Limb (tissue), 2 donors: ENCODE results near the gene SLC25A29.
A peak's percentile ranks its signal among the peaks of the same experiment; 100 is the strongest.
"Not testable (repeated sequence)": the region's sequence is repeated elsewhere in the genome, so short reads cannot be mapped to it uniquely, and the experiment has no call there.

ENCODE experiments used
- DNase-seq, 2 donors: peaks; one replicate each; pipeline ENCODE4 v3.0.0-alpha.2; 2016; ENCODE audit errors: extremely low spot score in 2 of 2

SLC25A29 gene

GRCh38 chr14:100306101-100306997, at the start of gene SLC25A29:
Gene SLC25A29 (minus strand): TSS chr14:100306444. CDS start chr14:100306232, 212 bp downstream.
- peak; percentile 82 to 91 for DNase-seq

- DNase-seq: no peak
Observed at GRCh38 chr14:100350986-100351385, 44.7 kb upstream of the SLC25A29 start.

GRCh38 chr14:100350276-100350926, 44.2 kb upstream of the SLC25A29 start:
- no peak for DNase-seq

DNA sequence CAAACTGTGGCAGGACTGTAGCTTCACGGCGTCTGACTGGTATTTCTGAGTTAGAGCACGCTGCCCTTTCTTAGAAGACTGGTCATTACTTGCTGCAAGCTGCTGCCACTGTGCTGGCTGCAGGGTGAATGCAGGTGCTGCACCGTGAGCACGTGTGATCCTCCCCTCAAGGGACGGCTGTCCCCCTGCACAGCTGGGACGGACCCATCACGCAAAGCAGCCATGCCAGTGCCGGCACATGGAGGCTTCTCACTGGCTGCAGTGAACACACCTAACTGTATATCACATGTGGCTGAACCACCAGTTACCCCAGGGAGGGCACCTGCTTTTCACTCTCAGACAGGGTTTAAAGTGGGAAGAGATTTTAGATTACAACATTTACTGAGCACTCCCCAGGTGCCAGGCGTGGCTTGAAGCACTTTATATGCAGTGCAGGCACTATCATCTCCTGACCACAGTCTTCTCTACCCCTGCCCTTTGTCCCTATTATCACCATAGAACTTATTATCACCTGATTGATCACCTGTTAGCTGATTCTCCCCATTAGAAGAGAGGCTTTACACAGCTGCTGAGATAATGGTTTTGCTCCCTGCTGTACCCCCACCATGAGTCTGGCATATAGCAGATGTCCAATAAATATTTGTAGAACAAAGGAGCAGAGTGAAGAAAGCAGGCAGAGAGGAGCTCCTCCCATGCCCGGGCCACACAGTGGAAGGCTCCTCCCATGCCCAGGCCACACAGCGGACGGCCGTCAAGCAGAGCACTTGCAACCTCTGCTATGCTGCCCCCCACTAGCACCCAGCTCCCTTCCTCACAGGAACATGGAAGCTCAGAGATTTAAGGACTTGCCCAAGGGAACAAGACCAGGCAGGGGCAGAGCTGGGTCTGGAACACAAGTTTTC, 42.8 kb upstream of the SLC25A29 start:
- no peak for DNase-seq

- DNase-seq: no peak
Observed at GRCh38 chr14:100348253-100348729, 42.0 kb upstream of the SLC25A29 start.

DNA sequence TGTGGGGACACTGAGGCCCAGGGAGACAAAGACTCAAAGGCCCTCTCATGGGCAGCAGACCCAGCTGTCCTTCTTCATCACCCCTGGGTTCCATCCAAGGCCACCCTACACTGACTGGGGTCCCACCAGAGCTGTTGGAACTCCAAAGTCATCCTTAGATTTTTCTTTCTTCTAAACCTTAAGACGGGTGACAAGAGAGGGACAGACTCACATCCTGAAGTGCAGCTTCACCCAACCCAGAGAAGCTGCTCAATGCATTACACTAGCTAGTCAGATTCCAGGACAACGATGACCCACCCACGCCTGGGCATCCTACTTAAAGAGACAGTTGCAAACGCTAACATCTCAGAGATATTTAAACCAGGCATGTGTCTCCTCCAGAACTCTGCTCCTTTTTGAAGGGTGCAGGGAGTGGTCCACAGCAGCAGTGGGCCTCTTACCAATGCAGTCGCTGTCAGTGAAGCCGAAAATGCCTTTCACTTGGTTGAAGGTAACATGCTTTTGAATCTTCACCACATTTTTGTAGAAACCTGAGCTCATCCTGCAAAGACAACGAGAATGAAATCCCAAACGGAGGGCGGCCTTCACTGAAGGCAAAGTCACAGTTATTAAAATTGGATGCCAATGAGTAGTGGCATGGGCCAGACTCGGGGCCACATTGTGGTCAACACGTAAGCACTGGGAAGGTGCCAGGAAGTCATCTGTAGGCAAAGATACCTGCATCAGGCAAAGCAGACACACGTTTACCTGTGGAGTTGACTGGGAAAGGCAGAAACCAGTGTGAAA, 40.3 kb upstream of the SLC25A29 start:
- no peak for DNase-seq

GRCh38 chr14:100345711-100346110, 39.5 kb upstream of the SLC25A29 start:
- no peak for DNase-seq

DNA sequence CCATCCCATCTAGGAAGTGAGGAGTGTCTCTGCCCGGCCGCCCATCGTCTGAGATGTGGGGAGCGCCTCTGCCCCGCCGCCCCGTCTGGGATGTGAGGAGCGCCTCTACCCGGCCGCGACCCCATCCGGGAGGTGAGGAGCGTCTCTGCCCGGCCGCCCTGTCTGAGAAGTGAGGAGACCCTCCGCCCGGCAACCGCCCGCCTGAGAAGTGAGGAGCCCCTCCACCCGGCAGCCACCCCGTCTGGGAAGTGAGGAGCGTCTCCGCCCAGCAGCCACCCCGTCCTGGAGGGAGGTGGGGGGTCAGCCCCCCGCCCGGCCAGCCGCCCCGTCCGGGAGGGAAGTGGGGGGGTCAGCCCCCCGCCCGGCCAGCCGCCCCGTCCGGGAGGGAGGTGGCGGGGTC, 38.4 kb upstream of the SLC25A29 start:
- not testable (repeated sequence) for DNase-seq

DNA sequence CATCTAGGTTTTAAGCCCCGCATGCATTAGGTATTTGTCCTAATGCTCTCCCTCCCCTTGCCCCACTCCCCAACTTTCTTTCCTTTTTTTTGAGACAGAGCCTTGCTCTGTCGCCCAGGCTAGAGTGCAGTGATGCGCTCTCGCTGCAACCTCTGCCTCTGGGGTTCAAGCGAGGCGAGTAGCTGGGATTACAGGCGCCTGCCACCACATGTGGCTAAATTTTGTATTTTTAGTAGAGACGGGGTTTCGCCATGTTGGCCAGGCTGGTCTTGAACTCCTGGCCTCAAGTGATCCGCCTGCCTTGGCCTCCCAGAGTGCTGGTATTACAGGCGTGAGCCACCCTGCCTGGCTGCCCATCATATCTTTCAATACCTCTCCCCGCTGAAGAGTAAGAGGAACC, 36.6 kb upstream of the SLC25A29 start:
- DNase-seq: not testable (repeated sequence)

DNA sequence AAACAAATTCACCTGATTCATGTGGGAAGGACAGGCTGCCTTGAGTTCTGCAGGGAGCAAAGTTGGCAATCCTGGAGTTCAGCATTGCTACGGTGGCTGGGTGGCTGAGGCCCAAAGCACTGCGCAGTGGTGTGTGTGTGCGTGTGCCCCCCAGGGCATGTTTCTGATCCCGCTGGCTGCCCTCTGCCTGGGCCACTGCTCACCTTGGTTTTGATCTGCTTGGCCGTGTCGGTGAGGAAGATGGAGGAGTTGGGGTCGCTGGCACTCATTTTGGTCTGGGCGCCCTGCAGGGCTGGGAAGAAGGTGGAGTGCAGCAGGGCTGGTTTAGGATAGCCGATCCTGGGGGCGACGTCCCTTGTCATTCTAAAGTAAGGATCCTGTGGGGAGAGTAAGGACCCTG, 36.0 kb upstream of the SLC25A29 start:
- DNase-seq: no peak

DNA sequence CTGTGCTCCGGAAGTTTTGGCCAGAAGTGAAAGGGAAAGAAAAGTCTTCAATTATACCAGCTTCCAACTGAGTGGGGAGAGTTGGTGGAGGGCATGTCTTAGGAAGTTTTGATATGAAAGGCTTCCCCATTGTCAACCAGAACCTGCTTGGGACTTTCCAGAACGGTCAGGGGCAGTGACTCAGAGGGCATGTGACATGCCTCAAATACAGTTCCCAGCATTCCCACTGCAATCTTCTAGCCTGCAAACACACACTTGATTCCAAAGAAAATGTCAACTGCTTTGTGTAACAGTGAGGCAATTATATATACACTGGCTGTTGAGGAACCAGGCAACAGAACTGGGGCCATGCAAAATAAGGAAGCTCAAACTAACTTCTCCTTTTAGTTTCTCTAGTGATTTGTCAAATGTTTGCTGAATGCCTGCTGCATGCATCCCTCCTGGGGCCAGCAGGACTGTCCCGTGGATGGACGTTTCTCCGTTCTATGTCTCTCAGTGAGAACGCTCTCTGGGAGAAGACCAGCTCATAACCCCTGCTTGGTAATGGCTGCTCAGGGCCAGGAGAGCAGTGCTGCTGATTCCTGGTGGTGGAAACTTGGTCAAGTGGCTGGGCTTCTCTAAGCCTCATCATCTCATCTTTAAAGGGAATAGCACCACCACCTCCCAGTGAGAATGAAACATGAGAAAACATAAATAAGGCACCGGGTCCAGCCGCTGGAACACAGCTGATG, 35.2 kb upstream of the SLC25A29 start:
- no peak for DNase-seq

- DNase-seq: no peak
Observed at GRCh38 chr14:100340423-100340813, 34.2 kb upstream of the SLC25A29 start.

GRCh38 chr14:100339766-100340422, 33.6 kb upstream of the SLC25A29 start:
- DNase-seq: no peak

GRCh38 chr14:100336618-100337530, 30.6 kb upstream of the SLC25A29 start:
- no peak for DNase-seq

DNA sequence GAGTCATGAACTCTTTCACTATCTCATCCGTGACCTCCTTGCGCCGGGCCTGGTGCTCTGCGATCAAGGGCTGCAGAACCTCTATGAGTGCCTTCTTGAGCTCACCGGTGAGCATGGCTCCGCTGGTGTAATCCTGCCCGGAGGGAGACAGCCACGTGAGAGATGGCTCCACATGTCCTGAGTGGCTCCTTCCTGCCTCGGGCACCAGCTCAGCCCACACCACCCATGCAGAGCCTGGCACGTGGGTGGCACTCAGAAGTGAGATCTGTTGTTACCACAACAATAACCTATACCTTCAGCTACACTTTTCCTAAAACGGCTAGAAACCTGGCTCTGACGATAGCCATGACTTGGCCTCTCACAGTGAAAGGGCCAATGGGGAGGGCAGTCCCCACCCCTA, 28.7 kb upstream of the SLC25A29 start:
- DNase-seq: no peak

GRCh38 chr14:100333827-100334226, 27.6 kb upstream of the SLC25A29 start:
- DNase-seq: no peak

DNA sequence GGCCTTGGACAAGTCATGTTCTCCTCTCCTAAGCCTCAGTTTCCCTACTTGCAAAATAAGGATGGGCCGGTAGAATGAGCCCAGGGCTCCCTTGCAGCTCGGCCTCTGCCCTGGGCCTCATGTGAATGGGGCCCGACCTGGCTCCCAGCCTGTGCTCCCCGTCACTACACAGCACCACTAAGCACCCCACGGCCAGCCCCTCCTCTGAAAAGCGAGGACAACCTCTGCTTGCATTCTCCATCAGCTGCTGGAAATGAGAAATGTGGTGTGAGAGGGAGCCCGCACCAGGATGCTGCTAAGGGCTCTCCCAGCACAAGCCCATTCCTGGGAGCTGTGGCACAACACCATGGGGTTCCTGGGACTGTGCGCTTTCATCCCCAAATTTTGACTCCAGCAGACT, 27.1 kb upstream of the SLC25A29 start:
- no peak for DNase-seq

DNA sequence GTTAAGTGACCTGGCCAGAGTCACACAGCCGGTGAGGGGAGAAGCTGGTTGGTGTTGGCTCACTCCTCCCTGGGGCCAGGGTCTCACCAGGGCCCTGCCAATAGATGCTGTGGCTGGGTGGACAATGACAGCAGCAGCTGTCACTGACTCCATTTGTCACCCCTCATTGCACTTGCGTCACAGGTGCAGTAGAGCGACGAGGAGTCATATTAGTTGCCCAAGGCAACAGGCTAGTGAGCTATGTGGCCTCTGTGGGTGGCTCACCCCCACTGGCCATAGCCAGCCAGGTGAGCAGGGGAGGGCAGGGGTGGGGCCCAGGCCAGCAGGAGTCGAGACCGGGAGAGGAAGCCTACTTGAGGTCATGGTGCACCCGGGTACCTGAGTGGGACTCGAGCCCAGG, 26.6 kb upstream of the SLC25A29 start:
- no peak for DNase-seq
